HEK293 (cell line): ENCODE measurements around the gene CHMP1A.

ENCODE experiments used
- GLIS2 ChIP-seq: fragments of 450-650 bp; formaldehyde crosslinking; IDR thresholded peaks from 2 replicates; pipeline ENCODE4 v1.5.1; 2016; ENCODE audit warnings: missing biosample characterization, missing genetic modification characterization
- IKZF3 ChIP-seq: fragments of 450-650 bp; IDR thresholded peaks from 2 replicates; pipeline ENCODE4 v1.5.0; 2018; ENCODE audit warnings: missing biosample characterization, mild to moderate bottlenecking, missing genetic modification characterization, moderate library complexity
- KLF1 ChIP-seq: fragments of 450-650 bp; formaldehyde crosslinking; IDR thresholded peaks from 2 replicates; pipeline ENCODE4 v1.5.1; 2016; ENCODE audit warnings: missing biosample characterization, missing genetic modification characterization
- KLF16 ChIP-seq: fragments of 450-650 bp; formaldehyde crosslinking; IDR thresholded peaks from 2 replicates; pipeline ENCODE4 v1.5.1; 2017; ENCODE audit warnings: missing biosample characterization, missing genetic modification characterization
- KLF7 ChIP-seq: fragments of 450-650 bp; formaldehyde crosslinking; IDR thresholded peaks from 2 replicates; pipeline ENCODE4 v1.5.1; 2016; ENCODE audit warnings: missing biosample characterization, missing genetic modification characterization, borderline replicate concordance
- REPIN1 ChIP-seq: fragments of 450-650 bp; formaldehyde crosslinking; IDR thresholded peaks from 2 replicates; pipeline ENCODE4 v1.5.1; 2017; ENCODE audit warnings: missing biosample characterization, missing genetic modification characterization, low read depth
- YY1 ChIP-seq: fragments of 450-650 bp; formaldehyde crosslinking; IDR thresholded peaks from 2 replicates; pipeline ENCODE4 v1.5.1; 2018; ENCODE audit warnings: missing biosample characterization, missing genetic modification characterization
- ZBTB20 ChIP-seq: fragments of 450-650 bp; formaldehyde crosslinking; IDR thresholded peaks from 2 replicates; pipeline ENCODE4 v1.5.1; 2016; ENCODE audit warnings: missing biosample characterization, missing genetic modification characterization
- ZBTB7A ChIP-seq: fragments of 450-650 bp; formaldehyde crosslinking; IDR thresholded peaks from 2 replicates; pipeline ENCODE4 v1.5.1; 2016; ENCODE audit warnings: low read depth, missing biosample characterization, missing genetic modification characterization
- ZNF140 ChIP-seq: fragments of 450-650 bp; formaldehyde crosslinking; IDR thresholded peaks from 2 replicates; pipeline ENCODE4 v1.5.1; 2016; ENCODE audit warnings: missing biosample characterization, missing genetic modification characterization
- ZNF175 ChIP-seq: fragments of 450-650 bp; formaldehyde crosslinking; IDR thresholded peaks from 2 replicates; pipeline ENCODE4 v1.5.1; 2016; ENCODE audit warnings: missing biosample characterization, missing genetic modification characterization
- ZNF311 ChIP-seq: fragments of 450-650 bp; formaldehyde crosslinking; IDR thresholded peaks from 2 replicates; pipeline ENCODE4 v1.5.1; 2017; ENCODE audit warnings: missing biosample characterization, missing genetic modification characterization, borderline replicate concordance
- ZNF514 ChIP-seq: fragments of 450-650 bp; formaldehyde crosslinking; IDR thresholded peaks from 2 replicates; pipeline ENCODE4 v1.5.1; 2016; ENCODE audit warnings: missing biosample characterization, missing genetic modification characterization
- ZNF658 ChIP-seq: fragments of 450-650 bp; formaldehyde crosslinking; IDR thresholded peaks from 2 replicates; pipeline ENCODE4; 2016; ENCODE audit warnings: missing biosample characterization, missing genetic modification characterization
- ZNF670 ChIP-seq: fragments of 450-650 bp; formaldehyde crosslinking; IDR thresholded peaks from 2 replicates; pipeline ENCODE4 v1.5.1; 2016; ENCODE audit warnings: missing biosample characterization, missing genetic modification characterization, low read depth
- ZNF747 ChIP-seq: fragments of 450-650 bp; formaldehyde crosslinking; IDR thresholded peaks from 2 replicates; pipeline ENCODE4 v1.5.1; 2016; ENCODE audit warnings: missing biosample characterization, missing genetic modification characterization
- ZNF777 ChIP-seq: fragments of 450-650 bp; formaldehyde crosslinking; IDR thresholded peaks from 2 replicates; pipeline ENCODE4 v1.5.1; 2017; ENCODE audit warnings: missing biosample characterization, missing genetic modification characterization, borderline replicate concordance
- ZXDB ChIP-seq: fragments of 450-650 bp; formaldehyde crosslinking; IDR thresholded peaks from 2 replicates; pipeline ENCODE4 v1.5.1; 2016; ENCODE audit warnings: missing biosample characterization, missing genetic modification characterization
- TF ChIP-seq, protein P1 (sequence below): fragments of 450-650 bp; formaldehyde crosslinking; IDR thresholded peaks from 2 replicates; pipeline ENCODE4 v1.5.1; 2017; ENCODE audit warnings: missing biosample characterization, missing genetic modification characterization
- TF ChIP-seq, protein P2 (sequence below): fragments of 450-650 bp; formaldehyde crosslinking; conservative IDR thresholded peaks from 2 replicates; pipeline ENCODE4 v1.5.1; 2016; ENCODE audit warnings: low read depth, missing biosample characterization, missing genetic modification characterization
- TF ChIP-seq, protein P3 (sequence below): fragments of 450-650 bp; IDR thresholded peaks from 2 replicates; pipeline ENCODE4 v1.5.1; 2018; ENCODE audit warnings: missing biosample characterization, mild to moderate bottlenecking, missing genetic modification characterization
- TF ChIP-seq, protein P4 (sequence below): fragments of 450-650 bp; formaldehyde crosslinking; IDR thresholded peaks from 2 replicates; pipeline ENCODE4 v1.5.1; 2017; ENCODE audit warnings: missing biosample characterization, missing genetic modification characterization
- TF ChIP-seq, protein P5 (sequence below): fragments of 450-650 bp; formaldehyde crosslinking; optimal IDR thresholded peaks from 2 replicates; pipeline ENCODE3; 2016; ENCODE audit warnings: missing biosample characterization, mild to moderate bottlenecking, missing genetic modification characterization
- TF ChIP-seq, protein P6 (sequence below): fragments of 450-650 bp; formaldehyde crosslinking; IDR thresholded peaks from 2 replicates; pipeline ENCODE4 v1.5.1; 2016; ENCODE audit warnings: missing biosample characterization, missing genetic modification characterization
- TF ChIP-seq, protein P7 (sequence below): fragments of 450-650 bp; formaldehyde crosslinking; IDR thresholded peaks from 2 replicates; pipeline ENCODE4 v1.5.1; 2016; ENCODE audit warnings: missing biosample characterization, missing genetic modification characterization, low read depth

Gene CHMP1A

DNA sequence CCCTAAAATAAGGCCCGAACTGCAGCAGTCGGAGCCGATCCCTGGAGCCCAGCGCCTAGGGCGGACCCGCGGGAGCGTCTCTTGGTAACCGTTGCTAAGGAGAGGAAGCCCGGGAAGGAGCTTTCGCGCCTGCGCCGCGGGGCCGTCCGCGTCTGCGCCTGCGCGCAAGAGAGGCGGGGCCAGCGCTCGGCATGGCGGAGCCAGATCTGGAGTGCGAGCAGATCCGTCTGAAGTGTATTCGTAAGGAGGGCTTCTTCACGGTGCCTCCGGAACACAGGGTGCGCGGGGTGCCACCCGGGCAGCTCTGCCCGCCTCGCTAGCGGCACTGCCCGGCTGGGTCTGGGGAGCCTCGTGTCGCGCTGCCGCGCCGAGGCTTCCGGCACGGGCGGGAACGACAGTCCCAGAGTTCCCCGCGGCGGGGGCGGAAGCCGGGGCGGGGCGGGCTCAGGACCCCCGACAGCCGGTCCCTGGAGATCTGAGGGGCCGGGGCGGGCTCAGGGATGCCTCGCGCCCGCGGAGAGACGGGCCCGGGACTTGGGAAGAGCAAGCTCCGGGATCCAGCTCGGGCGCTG lies 29.1 kb upstream of the CHMP1A start, which contains the start of gene CDK10 (continued):
- TF ChIP-seq ZNF514: no peak
- peak; percentile 56; the same call in 1 of the 2 replicates for TF ChIP-seq YY1 (tag by site-specific recombination)
- 0 out of 2 replicates have a peak, but pooled peaks have one; percentile 36 for TF ChIP-seq KLF16 (tag by site-specific recombination)
- no peak for TF ChIP-seq ZNF175
- no peak for TF ChIP-seq ZNF311 (tag by site-specific recombination)
- no peak for TF ChIP-seq ZNF670 (tag by site-specific recombination)
- TF ChIP-seq, protein P1, sequence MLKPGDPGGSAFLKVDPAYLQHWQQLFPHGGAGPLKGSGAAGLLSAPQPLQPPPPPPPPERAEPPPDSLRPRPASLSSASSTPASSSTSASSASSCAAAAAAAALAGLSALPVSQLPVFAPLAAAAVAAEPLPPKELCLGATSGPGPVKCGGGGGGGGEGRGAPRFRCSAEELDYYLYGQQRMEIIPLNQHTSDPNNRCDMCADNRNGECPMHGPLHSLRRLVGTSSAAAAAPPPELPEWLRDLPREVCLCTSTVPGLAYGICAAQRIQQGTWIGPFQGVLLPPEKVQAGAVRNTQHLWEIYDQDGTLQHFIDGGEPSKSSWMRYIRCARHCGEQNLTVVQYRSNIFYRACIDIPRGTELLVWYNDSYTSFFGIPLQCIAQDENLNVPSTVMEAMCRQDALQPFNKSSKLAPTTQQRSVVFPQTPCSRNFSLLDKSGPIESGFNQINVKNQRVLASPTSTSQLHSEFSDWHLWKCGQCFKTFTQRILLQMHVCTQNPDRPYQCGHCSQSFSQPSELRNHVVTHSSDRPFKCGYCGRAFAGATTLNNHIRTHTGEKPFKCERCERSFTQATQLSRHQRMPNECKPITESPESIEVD (tag by site-specific recombination): no peak
- TF ChIP-seq, protein P2, sequence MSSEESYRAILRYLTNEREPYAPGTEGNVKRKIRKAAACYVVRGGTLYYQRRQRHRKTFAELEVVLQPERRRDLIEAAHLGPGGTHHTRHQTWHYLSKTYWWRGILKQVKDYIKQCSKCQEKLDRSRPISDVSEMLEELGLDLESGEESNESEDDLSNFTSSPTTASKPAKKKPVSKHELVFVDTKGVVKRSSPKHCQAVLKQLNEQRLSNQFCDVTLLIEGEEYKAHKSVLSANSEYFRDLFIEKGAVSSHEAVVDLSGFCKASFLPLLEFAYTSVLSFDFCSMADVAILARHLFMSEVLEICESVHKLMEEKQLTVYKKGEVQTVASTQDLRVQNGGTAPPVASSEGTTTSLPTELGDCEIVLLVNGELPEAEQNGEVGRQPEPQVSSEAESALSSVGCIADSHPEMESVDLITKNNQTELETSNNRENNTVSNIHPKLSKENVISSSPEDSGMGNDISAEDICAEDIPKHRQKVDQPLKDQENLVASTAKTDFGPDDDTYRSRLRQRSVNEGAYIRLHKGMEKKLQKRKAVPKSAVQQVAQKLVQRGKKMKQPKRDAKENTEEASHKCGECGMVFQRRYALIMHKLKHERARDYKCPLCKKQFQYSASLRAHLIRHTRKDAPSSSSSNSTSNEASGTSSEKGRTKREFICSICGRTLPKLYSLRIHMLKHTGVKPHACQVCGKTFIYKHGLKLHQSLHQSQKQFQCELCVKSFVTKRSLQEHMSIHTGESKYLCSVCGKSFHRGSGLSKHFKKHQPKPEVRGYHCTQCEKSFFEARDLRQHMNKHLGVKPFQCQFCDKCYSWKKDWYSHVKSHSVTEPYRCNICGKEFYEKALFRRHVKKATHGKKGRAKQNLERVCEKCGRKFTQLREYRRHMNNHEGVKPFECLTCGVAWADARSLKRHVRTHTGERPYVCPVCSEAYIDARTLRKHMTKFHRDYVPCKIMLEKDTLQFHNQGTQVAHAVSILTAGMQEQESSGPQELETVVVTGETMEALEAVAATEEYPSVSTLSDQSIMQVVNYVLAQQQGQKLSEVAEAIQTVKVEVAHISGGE (tag by site-specific recombination): peak; percentile 47
- TF ChIP-seq, protein P3, sequence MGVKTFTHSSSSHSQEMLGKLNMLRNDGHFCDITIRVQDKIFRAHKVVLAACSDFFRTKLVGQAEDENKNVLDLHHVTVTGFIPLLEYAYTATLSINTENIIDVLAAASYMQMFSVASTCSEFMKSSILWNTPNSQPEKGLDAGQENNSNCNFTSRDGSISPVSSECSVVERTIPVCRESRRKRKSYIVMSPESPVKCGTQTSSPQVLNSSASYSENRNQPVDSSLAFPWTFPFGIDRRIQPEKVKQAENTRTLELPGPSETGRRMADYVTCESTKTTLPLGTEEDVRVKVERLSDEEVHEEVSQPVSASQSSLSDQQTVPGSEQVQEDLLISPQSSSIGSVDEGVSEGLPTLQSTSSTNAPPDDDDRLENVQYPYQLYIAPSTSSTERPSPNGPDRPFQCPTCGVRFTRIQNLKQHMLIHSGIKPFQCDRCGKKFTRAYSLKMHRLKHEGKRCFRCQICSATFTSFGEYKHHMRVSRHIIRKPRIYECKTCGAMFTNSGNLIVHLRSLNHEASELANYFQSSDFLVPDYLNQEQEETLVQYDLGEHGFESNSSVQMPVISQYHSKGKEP: no peak
- peak; percentile 93 for TF ChIP-seq ZXDB
- TF ChIP-seq REPIN1: no peak
- TF ChIP-seq KLF1 (tag by site-specific recombination): no peak; the same call in 1 of the 2 replicates
- TF ChIP-seq, protein P4, sequence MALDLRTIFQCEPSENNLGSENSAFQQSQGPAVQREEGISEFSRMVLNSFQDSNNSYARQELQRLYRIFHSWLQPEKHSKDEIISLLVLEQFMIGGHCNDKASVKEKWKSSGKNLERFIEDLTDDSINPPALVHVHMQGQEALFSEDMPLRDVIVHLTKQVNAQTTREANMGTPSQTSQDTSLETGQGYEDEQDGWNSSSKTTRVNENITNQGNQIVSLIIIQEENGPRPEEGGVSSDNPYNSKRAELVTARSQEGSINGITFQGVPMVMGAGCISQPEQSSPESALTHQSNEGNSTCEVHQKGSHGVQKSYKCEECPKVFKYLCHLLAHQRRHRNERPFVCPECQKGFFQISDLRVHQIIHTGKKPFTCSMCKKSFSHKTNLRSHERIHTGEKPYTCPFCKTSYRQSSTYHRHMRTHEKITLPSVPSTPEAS (tag by site-specific recombination): no peak
- peak; percentile 49 for TF ChIP-seq IKZF3 (tag by site-specific recombination)
- TF ChIP-seq ZNF658: no peak
- no peak for TF ChIP-seq ZNF747 (tag by site-specific recombination)
- TF ChIP-seq, protein P5, sequence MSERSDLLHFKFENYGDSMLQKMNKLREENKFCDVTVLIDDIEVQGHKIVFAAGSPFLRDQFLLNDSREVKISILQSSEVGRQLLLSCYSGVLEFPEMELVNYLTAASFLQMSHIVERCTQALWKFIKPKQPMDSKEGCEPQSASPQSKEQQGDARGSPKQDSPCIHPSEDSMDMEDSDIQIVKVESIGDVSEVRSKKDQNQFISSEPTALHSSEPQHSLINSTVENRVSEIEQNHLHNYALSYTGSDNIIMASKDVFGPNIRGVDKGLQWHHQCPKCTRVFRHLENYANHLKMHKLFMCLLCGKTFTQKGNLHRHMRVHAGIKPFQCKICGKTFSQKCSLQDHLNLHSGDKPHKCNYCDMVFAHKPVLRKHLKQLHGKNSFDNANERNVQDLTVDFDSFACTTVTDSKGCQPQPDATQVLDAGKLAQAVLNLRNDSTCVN (tag by site-specific recombination): peak; percentile 75
- no peak for TF ChIP-seq ZNF140 (tag by site-specific recombination)
- TF ChIP-seq, protein P6, sequence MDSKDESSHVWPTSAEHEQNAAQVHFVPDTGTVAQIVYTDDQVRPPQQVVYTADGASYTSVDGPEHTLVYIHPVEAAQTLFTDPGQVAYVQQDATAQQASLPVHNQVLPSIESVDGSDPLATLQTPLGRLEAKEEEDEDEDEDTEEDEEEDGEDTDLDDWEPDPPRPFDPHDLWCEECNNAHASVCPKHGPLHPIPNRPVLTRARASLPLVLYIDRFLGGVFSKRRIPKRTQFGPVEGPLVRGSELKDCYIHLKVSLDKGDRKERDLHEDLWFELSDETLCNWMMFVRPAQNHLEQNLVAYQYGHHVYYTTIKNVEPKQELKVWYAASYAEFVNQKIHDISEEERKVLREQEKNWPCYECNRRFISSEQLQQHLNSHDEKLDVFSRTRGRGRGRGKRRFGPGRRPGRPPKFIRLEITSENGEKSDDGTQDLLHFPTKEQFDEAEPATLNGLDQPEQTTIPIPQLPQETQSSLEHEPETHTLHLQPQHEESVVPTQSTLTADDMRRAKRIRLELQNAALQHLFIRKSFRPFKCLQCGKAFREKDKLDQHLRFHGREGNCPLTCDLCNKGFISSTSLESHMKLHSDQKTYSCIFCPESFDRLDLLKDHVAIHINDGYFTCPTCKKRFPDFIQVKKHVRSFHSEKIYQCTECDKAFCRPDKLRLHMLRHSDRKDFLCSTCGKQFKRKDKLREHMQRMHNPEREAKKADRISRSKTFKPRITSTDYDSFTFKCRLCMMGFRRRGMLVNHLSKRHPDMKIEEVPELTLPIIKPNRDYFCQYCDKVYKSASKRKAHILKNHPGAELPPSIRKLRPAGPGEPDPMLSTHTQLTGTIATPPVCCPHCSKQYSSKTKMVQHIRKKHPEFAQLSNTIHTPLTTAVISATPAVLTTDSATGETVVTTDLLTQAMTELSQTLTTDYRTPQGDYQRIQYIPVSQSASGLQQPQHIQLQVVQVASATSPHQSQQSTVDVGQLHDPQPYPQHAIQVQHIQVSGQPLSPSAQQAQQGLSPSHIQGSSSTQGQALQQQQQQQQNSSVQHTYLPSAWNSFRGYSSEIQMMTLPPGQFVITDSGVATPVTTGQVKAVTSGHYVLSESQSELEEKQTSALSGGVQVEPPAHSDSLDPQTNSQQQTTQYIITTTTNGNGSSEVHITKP (tag by site-specific recombination): no peak
- TF ChIP-seq GLIS2 (tag by site-specific recombination): peak; percentile 72
- TF ChIP-seq ZBTB20 (tag by site-specific recombination): peak; percentile 79
- TF ChIP-seq, protein P7, sequence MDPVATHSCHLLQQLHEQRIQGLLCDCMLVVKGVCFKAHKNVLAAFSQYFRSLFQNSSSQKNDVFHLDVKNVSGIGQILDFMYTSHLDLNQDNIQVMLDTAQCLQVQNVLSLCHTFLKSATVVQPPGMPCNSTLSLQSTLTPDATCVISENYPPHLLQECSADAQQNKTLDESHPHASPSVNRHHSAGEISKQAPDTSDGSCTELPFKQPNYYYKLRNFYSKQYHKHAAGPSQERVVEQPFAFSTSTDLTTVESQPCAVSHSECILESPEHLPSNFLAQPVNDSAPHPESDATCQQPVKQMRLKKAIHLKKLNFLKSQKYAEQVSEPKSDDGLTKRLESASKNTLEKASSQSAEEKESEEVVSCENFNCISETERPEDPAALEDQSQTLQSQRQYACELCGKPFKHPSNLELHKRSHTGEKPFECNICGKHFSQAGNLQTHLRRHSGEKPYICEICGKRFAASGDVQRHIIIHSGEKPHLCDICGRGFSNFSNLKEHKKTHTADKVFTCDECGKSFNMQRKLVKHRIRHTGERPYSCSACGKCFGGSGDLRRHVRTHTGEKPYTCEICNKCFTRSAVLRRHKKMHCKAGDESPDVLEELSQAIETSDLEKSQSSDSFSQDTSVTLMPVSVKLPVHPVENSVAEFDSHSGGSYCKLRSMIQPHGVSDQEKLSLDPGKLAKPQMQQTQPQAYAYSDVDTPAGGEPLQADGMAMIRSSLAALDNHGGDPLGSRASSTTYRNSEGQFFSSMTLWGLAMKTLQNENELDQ (tag by site-specific recombination): no peak
- TF ChIP-seq ZBTB7A (tag by site-specific recombination): no peak
- TF ChIP-seq KLF7 (tag by site-specific recombination): no peak
- TF ChIP-seq ZNF777 (tag by site-specific recombination): no peak
